Vagina (tissue), 2 donors: ENCODE results near the gene PPP2R5E. TPM values are rescaled to one million over a fixed set of nuclear protein-coding genes. Genes with fewer than 3 reads are reported as not detected.

Source experiments
- DNase-seq, 2 donors: peaks; one replicate each; pipeline ENCODE4 v3.0.0-alpha.2; 2017; ENCODE audit errors: extremely low spot score in 2 of 2
- H3K27ac ChIP-seq: fragments of 200-600 bp; sonication (generic); one replicate; pipeline ENCODE4 v1.5.1; 2019
- H3K27me3 ChIP-seq: fragments of 200-600 bp; sonication (generic); one replicate; pipeline ENCODE4 v1.5.1; 2019
- H3K36me3 ChIP-seq, 2 donors: fragments of 200-600 bp; sonication (generic); one replicate each; pipeline ENCODE4 v1.5.1; 2017 to 2019
- H3K4me1 ChIP-seq: fragments of 200-600 bp; sonication (generic); one replicate; pipeline ENCODE4 v1.5.1; 2019
- H3K4me3 ChIP-seq, 2 donors: fragments of 200-600 bp; sonication (generic); 1 replicate in 1 of 2; 2 replicates in 1 of 2; pipeline ENCODE4 v1.5.1; 2016 to 2019
- H3K9me3 ChIP-seq: fragments of 200-600 bp; sonication (generic); one replicate; pipeline ENCODE4 v1.5.1; 2019
- POLR2A ChIP-seq, 2 donors: fragments of 450-650 bp; IDR thresholded peaks; one replicate each; pipeline ENCODE4 v1.6.1; 2017; ENCODE audit warnings: antibody characterized with exemption in 2 of 2, mild to moderate bottlenecking in 2 of 2, moderate library complexity in 2 of 2
- POLR2AphosphoS5 ChIP-seq, 2 donors: sonication (generic); formaldehyde crosslinking; IDR thresholded peaks; one replicate each; pipeline ENCODE4 v1.9.0; 2017; ENCODE audit warnings: antibody characterized with exemption in 2 of 2, mild to moderate bottlenecking in 2 of 2, low read depth in 1 of 2; ENCODE audit not compliant: insufficient read depth in 1 of 2
- intact Hi-C: fragments of 100-400 bp; cut with DNase I; formaldehyde crosslinking; loops from one replicate; pipeline ENCODE4 v1.15.1; 2023
- total RNA-seq: library from RNA; depleted of rRNA; stranded (reverse); fragments of >200 nt; gene quantifications from one replicate; pipeline ENCODE4 v1.2.3, GENCODE V29; 2016
- TF ChIP-seq, protein P1 (sequence below), 3 experiments: fragments of 450-650 bp in 2 of 3; fragments of 200-600 bp in 1 of 3; sonication (generic) in 1 of 3; IDR thresholded peaks; one replicate each; pipeline ENCODE4 v1.5.1; 2017 to 2019; ENCODE audit warnings: antibody characterized with exemption in 3 of 3, mild to moderate bottlenecking in 2 of 3, moderate library complexity in 2 of 3

Gene PPP2R5E
- total RNA-seq, 1 donor from 2014 or later, result 22.6 TPM

DNA sequence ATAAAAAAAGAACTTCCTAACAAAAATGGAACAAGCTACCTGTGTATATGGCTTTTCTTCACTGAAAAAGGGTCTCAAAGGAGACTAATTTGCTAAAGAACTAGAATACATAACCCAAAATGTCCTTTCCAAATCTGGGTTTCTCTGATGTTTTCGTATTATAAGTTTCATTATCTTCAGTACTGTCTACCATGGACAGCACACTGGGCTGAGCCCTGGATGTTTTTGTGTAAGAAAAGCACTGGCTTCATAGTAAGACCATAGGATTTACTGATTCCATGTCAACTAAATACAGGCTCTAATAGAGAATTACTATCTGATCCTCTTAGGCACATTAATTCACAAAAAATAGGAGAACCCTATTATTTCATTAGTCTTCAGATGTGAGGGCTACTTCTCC, 130.2 kb downstream of the PPP2R5E start:
- DNase-seq, result no peak
- intact Hi-C loops, result no loop called here
- TF ChIP-seq POLR2AphosphoS5 (IDR thresholded peaks at IDR 0.05; ENCODE audit: insufficient read depth in 1 of 2, low read depth in 1 of 2) (no peak), POLR2A (IDR thresholded peaks at IDR 0.05) (no peak)
- TF ChIP-seq, protein P1, sequence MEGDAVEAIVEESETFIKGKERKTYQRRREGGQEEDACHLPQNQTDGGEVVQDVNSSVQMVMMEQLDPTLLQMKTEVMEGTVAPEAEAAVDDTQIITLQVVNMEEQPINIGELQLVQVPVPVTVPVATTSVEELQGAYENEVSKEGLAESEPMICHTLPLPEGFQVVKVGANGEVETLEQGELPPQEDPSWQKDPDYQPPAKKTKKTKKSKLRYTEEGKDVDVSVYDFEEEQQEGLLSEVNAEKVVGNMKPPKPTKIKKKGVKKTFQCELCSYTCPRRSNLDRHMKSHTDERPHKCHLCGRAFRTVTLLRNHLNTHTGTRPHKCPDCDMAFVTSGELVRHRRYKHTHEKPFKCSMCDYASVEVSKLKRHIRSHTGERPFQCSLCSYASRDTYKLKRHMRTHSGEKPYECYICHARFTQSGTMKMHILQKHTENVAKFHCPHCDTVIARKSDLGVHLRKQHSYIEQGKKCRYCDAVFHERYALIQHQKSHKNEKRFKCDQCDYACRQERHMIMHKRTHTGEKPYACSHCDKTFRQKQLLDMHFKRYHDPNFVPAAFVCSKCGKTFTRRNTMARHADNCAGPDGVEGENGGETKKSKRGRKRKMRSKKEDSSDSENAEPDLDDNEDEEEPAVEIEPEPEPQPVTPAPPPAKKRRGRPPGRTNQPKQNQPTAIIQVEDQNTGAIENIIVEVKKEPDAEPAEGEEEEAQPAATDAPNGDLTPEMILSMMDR (IDR thresholded peaks at IDR 0.05), result no peak
- no peaks in the 10 kb centered on the region for H3K9me3 ChIP-seq
- H3K4me3 ChIP-seq, result no peak overlapping the region
- no peaks in the 10 kb centered on the region for H3K36me3 ChIP-seq
- H3K4me1 ChIP-seq, result no peaks in the 10 kb centered on the region
- no peaks in the 10 kb centered on the region for H3K27me3 ChIP-seq
- no peak overlapping the region for H3K27ac ChIP-seq

DNA sequence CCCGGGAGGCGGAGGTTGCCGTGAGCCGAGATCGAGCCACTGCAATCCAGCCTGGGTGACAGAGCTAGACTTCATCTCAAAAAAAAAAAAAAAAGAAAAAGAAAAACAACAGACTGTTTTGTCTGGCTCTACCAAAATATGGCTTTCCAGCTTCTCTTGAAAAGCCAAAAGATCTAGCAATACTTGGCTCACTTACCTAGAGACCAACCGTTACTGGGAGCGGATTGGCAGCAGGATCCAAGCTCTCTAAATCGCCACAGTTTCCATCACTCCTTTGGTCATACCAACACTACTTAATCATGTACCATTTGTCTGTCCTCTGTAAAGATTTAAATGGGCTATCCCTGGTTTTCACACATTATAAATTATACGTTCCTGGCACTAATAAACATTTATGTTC, 136.8 kb downstream of the PPP2R5E start:
- H3K27ac ChIP-seq, result no peak overlapping the region
- TF ChIP-seq, protein P1 (IDR thresholded peaks at IDR 0.05), result no peak
- TF ChIP-seq POLR2A (IDR thresholded peaks at IDR 0.05) (no peak), POLR2AphosphoS5 (IDR thresholded peaks at IDR 0.05; ENCODE audit: insufficient read depth in 1 of 2, low read depth in 1 of 2) (no peak)
- no peaks in the 10 kb centered on the region for H3K36me3 ChIP-seq
- H3K4me1 ChIP-seq, result no peaks in the 10 kb centered on the region
- intact Hi-C loops, result no loop called here
- H3K9me3 ChIP-seq, result no peaks in the 10 kb centered on the region
- H3K4me3 ChIP-seq, result no peak overlapping the region
- no peaks in the 10 kb centered on the region for H3K27me3 ChIP-seq
- DNase-seq, result no peak

DNA sequence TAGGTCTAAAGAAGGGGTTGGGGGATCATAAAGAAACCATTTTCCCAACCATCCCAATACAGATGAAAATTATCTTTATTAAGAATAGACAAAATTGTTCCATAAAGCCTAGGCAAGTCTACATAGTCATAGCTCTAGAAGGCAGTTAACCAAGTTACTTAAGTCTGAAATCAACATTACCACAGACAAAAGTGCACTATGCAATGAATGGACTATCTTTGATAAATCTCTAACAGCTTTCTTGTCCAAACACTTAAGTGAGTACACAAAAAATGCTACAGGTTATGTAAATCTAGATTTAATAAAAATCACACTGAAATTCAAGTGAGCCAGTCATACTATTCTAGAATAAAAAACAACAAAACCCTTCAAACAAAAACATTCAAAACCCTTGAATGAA, 137.5 kb downstream of the PPP2R5E start:
- Histone ChIP-seq H3K36me3 (no peaks in the 10 kb centered on the region), H3K4me3 (no peak overlapping the region), H3K27ac (no peak overlapping the region), H3K9me3 (no peaks in the 10 kb centered on the region), H3K27me3 (no peaks in the 10 kb centered on the region), H3K4me1 (no peaks in the 10 kb centered on the region)
- TF ChIP-seq POLR2A (IDR thresholded peaks at IDR 0.05) (no peak), POLR2AphosphoS5 (IDR thresholded peaks at IDR 0.05; ENCODE audit: insufficient read depth in 1 of 2, low read depth in 1 of 2) (no peak)
- TF ChIP-seq, protein P1 (IDR thresholded peaks at IDR 0.05), result no peak
- intact Hi-C loops, result no loop called here
- no peak for DNase-seq

DNA sequence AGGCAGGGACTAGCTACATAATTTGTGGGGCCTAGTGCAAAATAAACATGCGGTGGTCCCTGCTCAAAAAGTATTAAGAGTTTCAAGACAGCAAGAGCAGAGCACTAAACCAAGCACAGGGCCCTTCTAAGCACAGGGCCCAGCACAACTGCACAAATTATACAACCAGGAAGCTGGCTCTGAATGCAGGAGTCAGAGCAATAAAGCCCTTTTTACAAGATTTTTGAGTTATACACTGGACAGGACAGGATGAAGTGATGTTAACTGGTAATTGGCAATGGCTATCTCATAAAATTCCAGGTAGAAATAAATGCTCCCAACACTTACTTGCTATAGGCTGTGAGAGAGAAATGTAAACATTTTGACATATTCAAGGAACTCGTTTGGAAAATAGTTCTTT, 138.3 kb downstream of the PPP2R5E start:
- intact Hi-C loops, result no loop called here
- H3K36me3 ChIP-seq, result no peaks in the 10 kb centered on the region
- no peak for DNase-seq
- TF ChIP-seq POLR2AphosphoS5 (IDR thresholded peaks at IDR 0.05; ENCODE audit: insufficient read depth in 1 of 2, low read depth in 1 of 2), result no peak
- no peaks in the 10 kb centered on the region for H3K9me3 ChIP-seq
- H3K4me3 ChIP-seq, result no peak overlapping the region
- H3K27me3 ChIP-seq, result no peaks in the 10 kb centered on the region
- H3K4me1 ChIP-seq, result no peaks in the 10 kb centered on the region
- H3K27ac ChIP-seq, result no peak overlapping the region

DNA sequence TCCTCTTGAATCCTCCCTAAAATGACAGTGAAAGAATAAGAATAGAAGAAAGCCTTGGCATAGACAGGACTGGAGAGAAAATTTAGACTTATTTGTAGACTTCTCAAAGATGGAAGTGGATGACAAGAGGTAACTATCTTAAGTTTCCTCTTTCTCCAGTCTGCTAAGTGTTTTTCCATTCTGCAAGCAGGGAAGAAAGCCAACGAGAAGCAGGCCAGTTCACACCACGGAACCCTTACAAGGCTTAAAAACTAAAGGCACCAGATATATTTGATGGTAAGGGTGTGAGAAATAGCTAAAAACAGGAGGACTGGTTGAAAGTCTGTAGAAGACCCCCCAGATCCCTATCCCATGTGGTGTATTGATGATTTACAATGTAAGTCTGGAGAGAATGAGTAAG, 141.5 kb downstream of the PPP2R5E start:
- Histone ChIP-seq H3K36me3 (no peaks in the 10 kb centered on the region), H3K9me3 (no peaks in the 10 kb centered on the region), H3K27ac (no peak overlapping the region), H3K27me3 (no peaks in the 10 kb centered on the region), H3K4me1 (no peaks in the 10 kb centered on the region), H3K4me3 (no peak overlapping the region)
- DNase-seq, result no peak
- TF ChIP-seq POLR2AphosphoS5 (IDR thresholded peaks at IDR 0.05; ENCODE audit: insufficient read depth in 1 of 2, low read depth in 1 of 2) (no peak), POLR2A (IDR thresholded peaks at IDR 0.05) (no peak)
- TF ChIP-seq, protein P1 (IDR thresholded peaks at IDR 0.05), result no peak
- intact Hi-C loops, result no loop called here

DNA sequence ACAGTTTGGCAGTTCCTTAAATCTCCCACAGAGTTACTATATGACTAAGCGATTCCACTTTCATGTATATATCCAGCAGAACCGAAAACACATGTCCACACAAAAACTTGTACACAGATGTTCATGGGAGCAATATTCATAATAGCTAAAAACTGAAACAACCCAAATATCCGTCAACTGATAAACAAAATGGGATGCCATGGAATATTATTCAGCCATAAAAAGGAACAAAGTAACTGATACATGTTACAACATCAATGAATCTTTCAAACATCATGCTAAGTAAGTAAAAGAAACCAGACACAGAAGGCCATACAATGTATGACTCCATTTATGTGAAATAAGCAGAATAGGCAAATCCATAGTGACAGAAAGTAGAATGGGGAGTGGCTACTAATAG, 144.2 kb downstream of the PPP2R5E start:
- H3K27ac ChIP-seq, result no peak overlapping the region
- H3K27me3 ChIP-seq, result no peaks in the 10 kb centered on the region
- DNase-seq, result no peak
- no peaks in the 10 kb centered on the region for H3K36me3 ChIP-seq
- H3K4me3 ChIP-seq, result no peak overlapping the region
- H3K9me3 ChIP-seq, result no peaks in the 10 kb centered on the region
- intact Hi-C loops, result no loop called here
- H3K4me1 ChIP-seq, result no peaks in the 10 kb centered on the region
- TF ChIP-seq POLR2A (IDR thresholded peaks at IDR 0.05), result no peak
- TF ChIP-seq, protein P1 (IDR thresholded peaks at IDR 0.05), result no peak
- TF ChIP-seq POLR2AphosphoS5 (IDR thresholded peaks at IDR 0.05; ENCODE audit: insufficient read depth in 1 of 2, low read depth in 1 of 2), result no peak
